Measurements from ENCODE around the gene CCDC24.

The CCDC24 gene

GRCh38 chr1:43963006-43963405 is 28.4 kb upstream of the CCDC24 start:
- DNase-seq (ENCODE audit: low spot score), result no peak

- DNase-seq (ENCODE audit: low spot score), result no peak
Measured at GRCh38 chr1:43963890-43964289, 27.5 kb upstream of the CCDC24 start.

- DNase-seq (ENCODE audit: low spot score), result no peak
Measured at GRCh38 chr1:43965316-43965715, 26.1 kb upstream of the CCDC24 start.

- DNase-seq (ENCODE audit: low spot score), result peak; percentile 82
Measured at GRCh38 chr1:43968348-43968948, 23.0 kb upstream of the CCDC24 start.

- no peak for DNase-seq (ENCODE audit: low spot score)
Measured at GRCh38 chr1:43969416-43969745, 22.0 kb upstream of the CCDC24 start.

- peak; percentile 98 for DNase-seq (ENCODE audit: low spot score)
Measured at GRCh38 chr1:43969746-43970466, 21.5 kb upstream of the CCDC24 start, which contains the start of gene DPH2. Gene DPH2, plus strand, starts transcription at chr1:43970010. Its CDS starts 166 bp downstream, at chr1:43970176.

- DNase-seq (ENCODE audit: low spot score), result no peak
Measured at GRCh38 chr1:43970502-43970901, 20.9 kb upstream of the CCDC24 start.

- no peak for DNase-seq (ENCODE audit: low spot score)
Measured at GRCh38 chr1:43970911-43971310, 20.5 kb upstream of the CCDC24 start.

- DNase-seq (ENCODE audit: low spot score), result no peak
Measured at GRCh38 chr1:43971336-43971980, 19.9 kb upstream of the CCDC24 start.

GRCh38 chr1:43973981-43974442 is 17.4 kb upstream of the CCDC24 start:
- DNase-seq (ENCODE audit: low spot score), result no peak

GRCh38 chr1:43974443-43975248 is 16.8 kb upstream of the CCDC24 start, which contains the start of gene ATP6V0B:
Gene ATP6V0B, plus strand, starts transcription at chr1:43974960. Its CDS starts 81 bp downstream, at chr1:43975041.
- peak; percentile 97 for DNase-seq (ENCODE audit: low spot score)

- DNase-seq (ENCODE audit: low spot score), result peak; percentile 45
Measured at GRCh38 chr1:43975249-43975961, 16.0 kb upstream of the CCDC24 start.

- DNase-seq (ENCODE audit: low spot score), result no peak
Measured at GRCh38 chr1:43976045-43976444, 15.4 kb upstream of the CCDC24 start.

- DNase-seq (ENCODE audit: low spot score), result no peak
Measured at GRCh38 chr1:43976890-43977289, 14.5 kb upstream of the CCDC24 start.

GRCh38 chr1:43977376-43978263 is 13.8 kb upstream of the CCDC24 start:
- no peak for DNase-seq (ENCODE audit: low spot score)

- no peak for DNase-seq (ENCODE audit: low spot score)
Measured at GRCh38 chr1:43978264-43978550, 13.2 kb upstream of the CCDC24 start.

- peak; percentile 95 for DNase-seq (ENCODE audit: low spot score)
Measured at GRCh38 chr1:43978551-43979260, 12.7 kb upstream of the CCDC24 start, which contains the start of gene B4GALT2. Gene B4GALT2, plus strand, starts transcription at chr1:43979210. Its CDS starts 1,951 bp downstream, at chr1:43981161.

GRCh38 chr1:43979261-43979527 is 12.2 kb upstream of the CCDC24 start:
- no peak for DNase-seq (ENCODE audit: low spot score)

GRCh38 chr1:43979528-43980254 is 11.7 kb upstream of the CCDC24 start:
- peak; percentile 73 for DNase-seq (ENCODE audit: low spot score)

Measured in iPS-NIHi11 (cell line).